HCT116 (cell line): ENCODE measurements around the gene ARL14EPL.

ENCODE experiments used
- CEBPB ChIP-seq: IDR thresholded peaks from 2 replicates; pipeline ENCODE4 v1.6.1; 2012; ENCODE audit warnings: low read depth
- EGR1 ChIP-seq: IDR thresholded peaks from 2 replicates; pipeline ENCODE4 v1.6.1; 2012; ENCODE audit warnings: low read depth
- ELF1 ChIP-seq: IDR thresholded peaks from 2 replicates; pipeline ENCODE4 v1.6.1; 2012; ENCODE audit warnings: low read depth, borderline replicate concordance
- JUND ChIP-seq: IDR thresholded peaks from 2 replicates; pipeline ENCODE4 v1.6.1; 2012
- POLR2A ChIP-seq: IDR thresholded peaks from 2 replicates; pipeline ENCODE4 v1.7.0; 2011; ENCODE audit warnings: borderline replicate concordance; ENCODE audit not compliant: insufficient read depth, insufficient read length; ENCODE audit errors: extremely low read depth
- REST ChIP-seq: IDR thresholded peaks from 2 replicates; pipeline ENCODE4 v1.6.1; 2012; ENCODE audit warnings: low read depth
- TCF7L2 ChIP-seq: IDR thresholded peaks from 2 replicates; pipeline ENCODE4 v1.7.0; 2011; ENCODE audit warnings: borderline replicate concordance, inconsistent platforms; ENCODE audit not compliant: insufficient read depth, insufficient read length; ENCODE audit errors: extremely low read depth
- ZFX ChIP-seq: fragments of 450-650 bp; IDR thresholded peaks from 2 replicates; pipeline ENCODE4 v1.6.1; 2017
- TF ChIP-seq, protein P1 (sequence below), 3 experiments: fragments of 200-600 bp in 1 of 3; sonication (generic) in 1 of 3; IDR thresholded peaks in 2 of 3; conservative IDR thresholded peaks in 1 of 3; 2 replicates each; pipeline ENCODE4 v1.5.1; 2012 to 2017; ENCODE audit warnings: low read depth in 2 of 3, low read length in 2 of 3, antibody characterized with exemption in 1 of 3, borderline replicate concordance in 1 of 3, control low read depth in 1 of 3, mild to moderate bottlenecking in 1 of 3, mixed read lengths in 1 of 3, mixed run types in 1 of 3, moderate library complexity in 1 of 3; ENCODE audit not compliant: insufficient read depth in 1 of 3
- TF ChIP-seq, protein P2 (sequence below): IDR thresholded peaks from 2 replicates; pipeline ENCODE4 v1.6.1; 2012
- TF ChIP-seq, protein P3 (sequence below): IDR thresholded peaks from 2 replicates; pipeline ENCODE4 v1.6.1; 2011; ENCODE audit warnings: mild to moderate bottlenecking, low read length, moderate library complexity; ENCODE audit not compliant: insufficient replicate concordance; ENCODE audit errors: extremely low read depth
- TF ChIP-seq, protein P4 (sequence below): IDR thresholded peaks from 2 replicates; pipeline ENCODE4 v1.6.1; 2012

DNA sequence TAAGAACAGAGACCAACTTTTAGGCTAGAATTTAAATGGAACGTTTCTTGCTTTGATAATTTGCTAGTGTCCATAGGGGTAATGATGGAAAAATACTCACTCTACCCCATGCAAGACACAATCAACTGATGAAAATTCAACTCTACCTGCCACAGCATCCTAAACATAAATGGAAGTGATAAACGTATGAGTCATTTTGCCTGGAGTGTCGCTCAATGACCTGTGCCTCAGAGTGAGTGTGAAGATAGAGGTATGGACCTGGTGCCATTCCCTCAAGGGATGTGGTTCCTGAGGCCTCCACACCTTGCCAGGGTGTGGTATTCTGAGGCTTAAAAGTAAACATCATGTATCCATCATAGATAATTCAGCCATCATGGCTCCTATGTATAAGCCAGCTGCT, 14.0 kb downstream of the ARL14EPL start:
- TF ChIP-seq, protein P1, sequence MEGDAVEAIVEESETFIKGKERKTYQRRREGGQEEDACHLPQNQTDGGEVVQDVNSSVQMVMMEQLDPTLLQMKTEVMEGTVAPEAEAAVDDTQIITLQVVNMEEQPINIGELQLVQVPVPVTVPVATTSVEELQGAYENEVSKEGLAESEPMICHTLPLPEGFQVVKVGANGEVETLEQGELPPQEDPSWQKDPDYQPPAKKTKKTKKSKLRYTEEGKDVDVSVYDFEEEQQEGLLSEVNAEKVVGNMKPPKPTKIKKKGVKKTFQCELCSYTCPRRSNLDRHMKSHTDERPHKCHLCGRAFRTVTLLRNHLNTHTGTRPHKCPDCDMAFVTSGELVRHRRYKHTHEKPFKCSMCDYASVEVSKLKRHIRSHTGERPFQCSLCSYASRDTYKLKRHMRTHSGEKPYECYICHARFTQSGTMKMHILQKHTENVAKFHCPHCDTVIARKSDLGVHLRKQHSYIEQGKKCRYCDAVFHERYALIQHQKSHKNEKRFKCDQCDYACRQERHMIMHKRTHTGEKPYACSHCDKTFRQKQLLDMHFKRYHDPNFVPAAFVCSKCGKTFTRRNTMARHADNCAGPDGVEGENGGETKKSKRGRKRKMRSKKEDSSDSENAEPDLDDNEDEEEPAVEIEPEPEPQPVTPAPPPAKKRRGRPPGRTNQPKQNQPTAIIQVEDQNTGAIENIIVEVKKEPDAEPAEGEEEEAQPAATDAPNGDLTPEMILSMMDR (IDR thresholded peaks at IDR 0.05 in 2 of 3, conservative IDR thresholded peaks at IDR 0.05 in 1 of 3; ENCODE audit: borderline replicate concordance in 1 of 3, insufficient read depth in 1 of 3, low read depth in 2 of 3, low read length in 2 of 3) = no peak
- TF ChIP-seq JUND = peak; percentile 68
- TF ChIP-seq POLR2A = no peak
- TF ChIP-seq ELF1 = no peak
- no peak for TF ChIP-seq TCF7L2
- TF ChIP-seq, protein P2, sequence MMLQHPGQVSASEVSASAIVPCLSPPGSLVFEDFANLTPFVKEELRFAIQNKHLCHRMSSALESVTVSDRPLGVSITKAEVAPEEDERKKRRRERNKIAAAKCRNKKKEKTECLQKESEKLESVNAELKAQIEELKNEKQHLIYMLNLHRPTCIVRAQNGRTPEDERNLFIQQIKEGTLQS = no peak
- TF ChIP-seq REST = no peak
- TF ChIP-seq, protein P3, sequence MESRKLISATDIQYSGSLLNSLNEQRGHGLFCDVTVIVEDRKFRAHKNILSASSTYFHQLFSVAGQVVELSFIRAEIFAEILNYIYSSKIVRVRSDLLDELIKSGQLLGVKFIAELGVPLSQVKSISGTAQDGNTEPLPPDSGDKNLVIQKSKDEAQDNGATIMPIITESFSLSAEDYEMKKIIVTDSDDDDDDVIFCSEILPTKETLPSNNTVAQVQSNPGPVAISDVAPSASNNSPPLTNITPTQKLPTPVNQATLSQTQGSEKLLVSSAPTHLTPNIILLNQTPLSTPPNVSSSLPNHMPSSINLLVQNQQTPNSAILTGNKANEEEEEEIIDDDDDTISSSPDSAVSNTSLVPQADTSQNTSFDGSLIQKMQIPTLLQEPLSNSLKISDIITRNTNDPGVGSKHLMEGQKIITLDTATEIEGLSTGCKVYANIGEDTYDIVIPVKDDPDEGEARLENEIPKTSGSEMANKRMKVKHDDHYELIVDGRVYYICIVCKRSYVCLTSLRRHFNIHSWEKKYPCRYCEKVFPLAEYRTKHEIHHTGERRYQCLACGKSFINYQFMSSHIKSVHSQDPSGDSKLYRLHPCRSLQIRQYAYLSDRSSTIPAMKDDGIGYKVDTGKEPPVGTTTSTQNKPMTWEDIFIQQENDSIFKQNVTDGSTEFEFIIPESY = no peak
- TF ChIP-seq, protein P4, sequence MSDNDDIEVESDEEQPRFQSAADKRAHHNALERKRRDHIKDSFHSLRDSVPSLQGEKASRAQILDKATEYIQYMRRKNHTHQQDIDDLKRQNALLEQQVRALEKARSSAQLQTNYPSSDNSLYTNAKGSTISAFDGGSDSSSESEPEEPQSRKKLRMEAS = peak; percentile 48; the same call in 1 of the 2 replicates
- TF ChIP-seq ZFX = no peak
- no peak for TF ChIP-seq CEBPB
- no peak for TF ChIP-seq EGR1
